ENCODE measurements around the gene POLD2.

DNA sequence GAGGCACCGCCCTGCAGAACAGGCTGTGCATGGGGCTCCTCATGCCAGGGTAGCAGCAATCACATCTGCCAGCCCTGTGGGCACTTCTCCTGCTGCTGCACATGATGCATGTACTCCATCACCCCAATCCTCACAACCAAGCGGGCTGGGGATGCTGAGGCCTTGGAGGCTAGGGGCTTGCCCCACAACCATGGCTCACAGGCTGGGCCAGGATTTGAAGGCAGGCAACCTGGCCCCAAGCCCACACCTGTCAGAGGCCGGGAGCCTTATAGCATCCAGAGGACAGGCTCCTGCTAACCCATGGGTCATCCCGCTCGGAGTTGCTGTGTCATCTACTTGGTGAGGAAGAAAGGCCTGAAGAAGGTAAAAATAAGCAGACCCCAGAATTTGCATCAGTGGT is 43.2 kb downstream of the POLD2 start:
- TF ChIP-seq YY1 (IDR thresholded peaks at IDR 0.05; ENCODE audit: insufficient read depth, insufficient read length) (no peak), ZNF274 (IDR thresholded peaks at IDR 0.05; ENCODE audit: low read depth, low read length) (no peak)

Data from NT2/D1 (cell line).